Peyer's patch (tissue), 4 donors: Measurements from ENCODE around the gene PKD2L1.

Experiments used
- CTCF ChIP-seq, 6 experiments: fragments of 450-650 bp in 4 of 6; fragments of 200-600 bp in 2 of 6; sonication (generic) in 1 of 6; IDR thresholded peaks; one replicate each; pipeline ENCODE4 v1.5.1; 2017 to 2019; ENCODE audit warnings: antibody characterized with exemption in 6 of 6, mild to moderate bottlenecking in 3 of 6, moderate library complexity in 1 of 6
- POLR2A ChIP-seq, 2 donors: fragments of 450-650 bp; IDR thresholded peaks; one replicate each; pipeline ENCODE4 v1.5.1; 2017; ENCODE audit warnings: antibody characterized with exemption in 2 of 2, mild to moderate bottlenecking in 2 of 2, moderate library complexity in 2 of 2

GRCh38 chr10:100307684-100308083 lies 22.3 kb downstream of the PKD2L1 start:
- TF ChIP-seq CTCF (IDR thresholded peaks at IDR 0.05) = no peak
- TF ChIP-seq POLR2A (IDR thresholded peaks at IDR 0.05) = no peak
